ENCODE measurements around the gene TMF1. TPM values are rescaled to one million over a fixed set of nuclear protein-coding genes. Genes with fewer than 3 reads are reported as not detected.

The TMF1 gene
- total and polyA plus RNA-seq, 2 donors (not counting 1 experiment from before 2014, with no cell fraction given), result 27.5 to 51.5 TPM

- Histone ChIP-seq H4K20me1 (ENCODE audit: control insufficient read depth, extremely low read depth, insufficient read depth, low read length) (no peaks in the 10 kb centered on the region), H3K36me3 (ENCODE audit: control insufficient read depth, insufficient read depth, low read length) (peaks cover 10% of the 10 kb centered on the region), H3K4me3 (replicated peaks in 1 of 4; ENCODE audit: control extremely low read depth in 1 of 4, insufficient read depth in 1 of 4, low read depth in 3 of 4, low read length in 4 of 4) (no peak overlapping the region), H3K27ac (ENCODE audit: insufficient read depth, low read length) (no peak overlapping the region), H3K9me3 (ENCODE audit: control insufficient read depth, insufficient read depth, low read depth, low read length) (no peaks in the 10 kb centered on the region), H3K27me3 (ENCODE audit: control insufficient read depth, insufficient read depth, low read length) (no peaks in the 10 kb centered on the region), H3K9ac (ENCODE audit: insufficient read depth, low read length) (no peak overlapping the region), H2AFZ (ENCODE audit: low read length) (no peak overlapping the region), H3K4me2 (ENCODE audit: extremely low read depth, insufficient read depth, low read length) (no peak overlapping the region), H3K4me1 (ENCODE audit: control insufficient read depth, extremely low read depth, insufficient read depth, low read length) (peaks cover 7% of the 10 kb centered on the region), H3K79me2 (ENCODE audit: control insufficient read depth, insufficient read depth, low read length) (no peaks in the 10 kb centered on the region)
- TF ChIP-seq, protein P1, sequence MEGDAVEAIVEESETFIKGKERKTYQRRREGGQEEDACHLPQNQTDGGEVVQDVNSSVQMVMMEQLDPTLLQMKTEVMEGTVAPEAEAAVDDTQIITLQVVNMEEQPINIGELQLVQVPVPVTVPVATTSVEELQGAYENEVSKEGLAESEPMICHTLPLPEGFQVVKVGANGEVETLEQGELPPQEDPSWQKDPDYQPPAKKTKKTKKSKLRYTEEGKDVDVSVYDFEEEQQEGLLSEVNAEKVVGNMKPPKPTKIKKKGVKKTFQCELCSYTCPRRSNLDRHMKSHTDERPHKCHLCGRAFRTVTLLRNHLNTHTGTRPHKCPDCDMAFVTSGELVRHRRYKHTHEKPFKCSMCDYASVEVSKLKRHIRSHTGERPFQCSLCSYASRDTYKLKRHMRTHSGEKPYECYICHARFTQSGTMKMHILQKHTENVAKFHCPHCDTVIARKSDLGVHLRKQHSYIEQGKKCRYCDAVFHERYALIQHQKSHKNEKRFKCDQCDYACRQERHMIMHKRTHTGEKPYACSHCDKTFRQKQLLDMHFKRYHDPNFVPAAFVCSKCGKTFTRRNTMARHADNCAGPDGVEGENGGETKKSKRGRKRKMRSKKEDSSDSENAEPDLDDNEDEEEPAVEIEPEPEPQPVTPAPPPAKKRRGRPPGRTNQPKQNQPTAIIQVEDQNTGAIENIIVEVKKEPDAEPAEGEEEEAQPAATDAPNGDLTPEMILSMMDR (conservative IDR thresholded peaks at IDR 0.05 in 1 of 2, IDR thresholded peaks at IDR 0.05 in 1 of 2; ENCODE audit: low read depth in 1 of 2, low read length in 2 of 2), result no peak
- no peak for TF ChIP-seq EZH2 (IDR thresholded peaks at IDR 0.05; ENCODE audit: low read length, missing control alignments)
- DNase-seq (ENCODE audit: low read depth in 2 of 2), result no peak
Measured at GRCh38 chr3:68999158-68999557, 53.0 kb downstream of the TMF1 start.

DNA sequence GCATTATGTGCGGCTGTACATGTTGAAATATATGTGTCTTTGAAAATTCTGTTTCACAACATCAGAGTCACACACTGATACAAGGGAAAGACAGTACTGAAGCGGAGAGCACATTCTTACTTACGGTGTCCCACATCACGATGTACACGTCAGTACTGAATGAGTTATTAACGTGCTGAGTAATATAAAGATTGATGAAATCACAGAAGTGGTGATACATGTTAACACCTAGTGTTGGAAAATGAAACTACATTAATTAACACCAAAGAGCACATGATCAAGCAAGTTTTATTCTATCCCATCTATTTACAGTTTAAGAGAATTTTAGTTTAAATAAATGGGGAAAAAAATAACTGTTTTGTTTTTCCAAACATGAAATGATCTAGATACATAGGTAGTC, 54.2 kb downstream of the TMF1 start:
- no peak overlapping the region for H3K9ac ChIP-seq (ENCODE audit: insufficient read depth, low read length)
- peaks cover 7% of the 10 kb centered on the region for H3K4me1 ChIP-seq (ENCODE audit: control insufficient read depth, extremely low read depth, insufficient read depth, low read length)
- H3K9me3 ChIP-seq (ENCODE audit: control insufficient read depth, insufficient read depth, low read depth, low read length), result no peaks in the 10 kb centered on the region
- no peak overlapping the region for H3K4me2 ChIP-seq (ENCODE audit: extremely low read depth, insufficient read depth, low read length)
- no peak overlapping the region for H3K4me3 ChIP-seq (replicated peaks in 1 of 4; ENCODE audit: control extremely low read depth in 1 of 4, insufficient read depth in 1 of 4, low read depth in 3 of 4, low read length in 4 of 4)
- TF ChIP-seq, protein P1 (conservative IDR thresholded peaks at IDR 0.05 in 1 of 2, IDR thresholded peaks at IDR 0.05 in 1 of 2; ENCODE audit: low read depth in 1 of 2, low read length in 2 of 2), result no peak
- TF ChIP-seq EZH2 (IDR thresholded peaks at IDR 0.05; ENCODE audit: low read length, missing control alignments), result no peak
- H3K79me2 ChIP-seq (ENCODE audit: control insufficient read depth, insufficient read depth, low read length), result no peaks in the 10 kb centered on the region
- DNase-seq (ENCODE audit: low read depth in 2 of 2), result no peak
- H3K36me3 ChIP-seq (ENCODE audit: control insufficient read depth, insufficient read depth, low read length), result peaks cover 8% of the 10 kb centered on the region
- no peak overlapping the region for H2AFZ ChIP-seq (ENCODE audit: low read length)
- H4K20me1 ChIP-seq (ENCODE audit: control insufficient read depth, extremely low read depth, insufficient read depth, low read length), result no peaks in the 10 kb centered on the region
- H3K27me3 ChIP-seq (ENCODE audit: control insufficient read depth, insufficient read depth, low read length), result no peaks in the 10 kb centered on the region
- no peak overlapping the region for H3K27ac ChIP-seq (ENCODE audit: insufficient read depth, low read length)

DNA sequence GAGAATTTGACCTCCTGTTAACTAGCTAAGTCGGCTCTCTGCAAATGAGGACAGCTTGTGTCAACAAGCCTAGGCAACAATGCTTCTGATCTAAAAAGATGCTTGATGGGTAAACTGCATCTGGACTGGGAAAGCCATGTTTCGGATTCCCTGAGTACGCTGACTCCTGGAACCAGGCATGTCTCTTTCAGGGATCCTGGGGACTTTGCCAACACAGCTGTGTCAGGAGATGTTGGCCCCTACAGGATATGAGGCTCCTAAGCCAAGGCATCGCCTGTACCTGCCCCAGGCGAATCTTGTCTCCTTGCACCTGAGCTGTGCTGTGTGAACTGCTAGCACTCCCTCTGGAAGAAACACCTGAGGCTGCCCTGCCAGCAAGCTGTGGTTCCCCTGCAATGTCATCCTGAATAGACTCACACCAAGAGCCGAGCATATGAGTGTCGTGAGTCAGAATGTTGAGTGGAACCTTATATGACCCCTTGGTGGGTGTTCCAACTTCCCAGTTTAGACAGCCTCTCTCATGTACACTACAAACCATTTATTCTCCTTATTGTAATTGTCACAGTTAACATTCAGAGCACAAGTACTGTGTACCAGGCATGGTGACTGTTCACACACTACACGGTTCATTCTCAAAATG, 55.7 kb downstream of the TMF1 start:
- Histone ChIP-seq H4K20me1 (ENCODE audit: control insufficient read depth, extremely low read depth, insufficient read depth, low read length) (no peaks in the 10 kb centered on the region), H3K4me1 (ENCODE audit: control insufficient read depth, extremely low read depth, insufficient read depth, low read length) (peaks cover 7% of the 10 kb centered on the region), H3K4me3 (replicated peaks in 1 of 4; ENCODE audit: control extremely low read depth in 1 of 4, insufficient read depth in 1 of 4, low read depth in 3 of 4, low read length in 4 of 4) (no peak overlapping the region), H3K27me3 (ENCODE audit: control insufficient read depth, insufficient read depth, low read length) (no peaks in the 10 kb centered on the region), H3K9ac (ENCODE audit: insufficient read depth, low read length) (no peak overlapping the region), H3K79me2 (ENCODE audit: control insufficient read depth, insufficient read depth, low read length) (no peaks in the 10 kb centered on the region), H3K27ac (ENCODE audit: insufficient read depth, low read length) (no peak overlapping the region), H3K9me3 (ENCODE audit: control insufficient read depth, insufficient read depth, low read depth, low read length) (no peaks in the 10 kb centered on the region), H3K36me3 (ENCODE audit: control insufficient read depth, insufficient read depth, low read length) (peaks cover 8% of the 10 kb centered on the region), H2AFZ (ENCODE audit: low read length) (no peak overlapping the region), H3K4me2 (ENCODE audit: extremely low read depth, insufficient read depth, low read length) (no peak overlapping the region)
- TF ChIP-seq, protein P1 (conservative IDR thresholded peaks at IDR 0.05 in 1 of 2, IDR thresholded peaks at IDR 0.05 in 1 of 2; ENCODE audit: low read depth in 1 of 2, low read length in 2 of 2), result no peak
- no peak for TF ChIP-seq EZH2 (IDR thresholded peaks at IDR 0.05; ENCODE audit: low read length, missing control alignments)
- DNase-seq (ENCODE audit: low read depth in 2 of 2), result peak; percentile 61 to 78
